ENCODE data around the gene ACAT2. TPM values are rescaled to one million over a fixed set of nuclear protein-coding genes. Genes with fewer than 3 reads are reported as not detected.

Gene ACAT2
- total and polyA plus RNA-seq, 2 donors (not counting 1 experiment from before 2014, with no cell fraction given): 6.5 to 31.1 TPM

GRCh38 chr6:159722655-159723054, 39.2 kb upstream of the ACAT2 start:
- intact Hi-C loops (cut with micrococcal nuclease): loop anchor here (5.0 kb wide), 1 partner anchor 735 kb away; no protein-coding TSS in a partner anchor
- no peak for TF ChIP-seq EZH2 (IDR thresholded peaks at IDR 0.05; ENCODE audit: borderline replicate concordance, insufficient read depth, low read depth, low read length, poor library complexity, severe bottlenecking)
- TF ChIP-seq CTCF (IDR thresholded peaks at IDR 0.05): no peak
- H3K4me2 ChIP-seq (replicated peaks; ENCODE audit: low read depth, low read length, poor library complexity, severe bottlenecking): no peak overlapping the region
- no peaks in the 10 kb centered on the region for H3K9me3 ChIP-seq (ENCODE audit: control extremely low read depth in 1 of 3, control insufficient read depth in 2 of 3, insufficient read depth in 1 of 3, low read length in 2 of 3)
- Mint-ChIP-seq H3K9me3 (ENCODE audit: insufficient read depth) (no peaks in the 10 kb centered on the region), H3K27ac (no peak overlapping the region), H3K4me3 (no peak overlapping the region), H3K27me3 (no peaks in the 10 kb centered on the region), H3K4me1 (peaks cover 12% of the 10 kb centered on the region)
- no peak overlapping the region for H2AFZ ChIP-seq (ENCODE audit: insufficient read depth, low read depth, low read length, poor library complexity, severe bottlenecking)
- no peak overlapping the region for H3K9ac ChIP-seq (ENCODE audit: low read length)
- ATAC-seq (ENCODE audit: low read depth) (no peak), DNase-seq (no peak)
- ChIA-PET POLR2A (interaction anchor here (1.3 kb wide), 1 partner anchor 67 kb away, joined by 3 read pairs; the partner anchor contains the start of gene TCP1), CTCF (interaction anchor here (0.9 to 1.5 kb wide), 5 partner anchors 18 to 34 kb away, joined by 3 to 4 read pairs (median 4); no protein-coding TSS in a partner anchor)
- peaks cover 8 to 9% of the 10 kb centered on the region in 2 donors for H3K4me1 ChIP-seq (ENCODE audit: control insufficient read depth in 2 of 2, insufficient read depth in 2 of 2, low read length in 2 of 2)
- no peaks in the 10 kb centered on the region for H4K20me1 ChIP-seq (ENCODE audit: control insufficient read depth, insufficient read depth, low read length, poor library complexity, severe bottlenecking)
- no peak overlapping the region for H3K27ac ChIP-seq (ENCODE audit: low read length in 2 of 2)
- no peak overlapping the region for H3K4me3 ChIP-seq (ENCODE audit: control extremely low read depth in 1 of 5, extremely low read depth in 1 of 5, insufficient read depth in 1 of 5, low read depth in 2 of 5, low read length in 4 of 5)
- no peaks in the 10 kb centered on the region for H3K27me3 ChIP-seq (replicated peaks in 1 of 4; ENCODE audit: control extremely low read depth in 1 of 4, control insufficient read depth in 3 of 4, insufficient read depth in 4 of 4, low read length in 3 of 4)
- H3K36me3 ChIP-seq (replicated peaks in 1 of 2; ENCODE audit: control extremely low read depth in 1 of 2, control insufficient read depth in 1 of 2, extremely low read depth in 1 of 2, insufficient read depth in 2 of 2, low read length in 1 of 2): peaks cover 0 to 8% of the 10 kb centered on the region in 2 experiments
- peaks cover 66% of the 10 kb centered on the region for H3K79me2 ChIP-seq (ENCODE audit: control insufficient read depth, insufficient read depth, low read length)

- Histone ChIP-seq H3K4me3 (ENCODE audit: control extremely low read depth in 1 of 5, extremely low read depth in 1 of 5, insufficient read depth in 1 of 5, low read depth in 2 of 5, low read length in 4 of 5) (no peak overlapping the region), H3K9me3 (ENCODE audit: control extremely low read depth in 1 of 3, control insufficient read depth in 2 of 3, insufficient read depth in 1 of 3, low read length in 2 of 3) (no peaks in the 10 kb centered on the region), H3K9ac (ENCODE audit: low read length) (no peak overlapping the region), H3K79me2 (ENCODE audit: control insufficient read depth, insufficient read depth, low read length) (peaks cover 72% of the 10 kb centered on the region), H3K4me1 (ENCODE audit: control insufficient read depth in 2 of 2, insufficient read depth in 2 of 2, low read length in 2 of 2) (peaks cover 8 to 9% of the 10 kb centered on the region in 2 donors), H2AFZ (ENCODE audit: insufficient read depth, low read depth, low read length, poor library complexity, severe bottlenecking) (no peak overlapping the region), H3K36me3 (replicated peaks in 1 of 2; ENCODE audit: control extremely low read depth in 1 of 2, control insufficient read depth in 1 of 2, extremely low read depth in 1 of 2, insufficient read depth in 2 of 2, low read length in 1 of 2) (peaks cover 0 to 8% of the 10 kb centered on the region in 2 experiments), H3K27ac (ENCODE audit: low read length in 2 of 2) (no peak overlapping the region), H4K20me1 (ENCODE audit: control insufficient read depth, insufficient read depth, low read length, poor library complexity, severe bottlenecking) (no peaks in the 10 kb centered on the region), H3K27me3 (replicated peaks in 1 of 4; ENCODE audit: control extremely low read depth in 1 of 4, control insufficient read depth in 3 of 4, insufficient read depth in 4 of 4, low read length in 3 of 4) (no peaks in the 10 kb centered on the region), H3K4me2 (replicated peaks; ENCODE audit: low read depth, low read length, poor library complexity, severe bottlenecking) (no peak overlapping the region)
- Mint-ChIP-seq H3K9me3 (ENCODE audit: insufficient read depth) (no peaks in the 10 kb centered on the region), H3K27ac (no peak overlapping the region), H3K4me3 (no peak overlapping the region), H3K4me1 (peaks cover 14% of the 10 kb centered on the region), H3K27me3 (no peaks in the 10 kb centered on the region)
- WGBS (ENCODE audit: insufficient coverage): 100% methylated on average over 1 of the region's 2 CpGs
- CTCF ChIA-PET: interaction anchor here (0.9 to 1.9 kb wide), 5 partner anchors 19 to 68 kb away, joined by 3 to 4 read pairs (median 4); no protein-coding TSS in a partner anchor
- intact Hi-C loops (cut with micrococcal nuclease): loop anchor here (5.0 kb wide), 1 partner anchor 734 kb away; no protein-coding TSS in a partner anchor
- POLR2A ChIA-PET: interaction anchor here (1.3 kb wide), 1 partner anchor 66 kb away, joined by 3 read pairs; the partner anchor contains the start of gene TCP1
- DNase-seq: no peak
- ATAC-seq (ENCODE audit: low read depth): no peak
- TF ChIP-seq EZH2 (IDR thresholded peaks at IDR 0.05; ENCODE audit: borderline replicate concordance, insufficient read depth, low read depth, low read length, poor library complexity, severe bottlenecking) (no peak), CTCF (IDR thresholded peaks at IDR 0.05) (no peak)
Measured at GRCh38 chr6:159723259-159723658, 38.6 kb upstream of the ACAT2 start.
